Stomach (tissue), 4 donors: Measurements from ENCODE around the gene BTBD17.

ENCODE experiments used
- EP300 ChIP-seq: sonication (generic); formaldehyde crosslinking; IDR thresholded peaks from one replicate; pipeline ENCODE4 v1.6.1; 2017; ENCODE audit warnings: antibody characterized with exemption
- TF ChIP-seq, protein P1 (sequence below), 7 experiments: fragments of 450-650 bp in 4 of 7; fragments of 200-600 bp in 3 of 7; sonication (generic) in 3 of 7; IDR thresholded peaks; one replicate each; pipeline ENCODE4 v1.5.1; 2016 to 2019; ENCODE audit warnings: antibody characterized with exemption in 7 of 7, control low read depth in 2 of 7, mild to moderate bottlenecking in 1 of 7

DNA sequence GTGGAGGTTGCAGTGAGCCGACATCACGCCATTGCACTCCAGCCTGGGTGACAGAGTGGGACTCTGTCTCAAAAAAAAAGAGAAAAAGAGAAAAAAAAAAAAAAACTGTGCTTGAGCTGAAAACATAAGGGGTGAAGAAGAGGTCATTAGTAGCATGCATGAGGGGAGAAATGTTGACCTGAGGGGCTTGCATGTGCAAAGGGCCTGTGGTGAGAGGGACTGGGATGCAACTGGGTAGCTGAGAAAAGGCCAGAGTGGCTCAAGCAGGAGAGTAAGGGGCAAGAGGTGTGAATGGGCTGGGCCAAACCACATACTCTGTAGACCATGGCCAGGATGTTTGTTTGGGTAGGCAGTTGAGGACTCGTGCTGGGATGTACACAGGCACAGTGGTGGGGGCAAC lies 32.3 kb downstream of the BTBD17 start:
- no peak for TF ChIP-seq EP300
- TF ChIP-seq, protein P1, sequence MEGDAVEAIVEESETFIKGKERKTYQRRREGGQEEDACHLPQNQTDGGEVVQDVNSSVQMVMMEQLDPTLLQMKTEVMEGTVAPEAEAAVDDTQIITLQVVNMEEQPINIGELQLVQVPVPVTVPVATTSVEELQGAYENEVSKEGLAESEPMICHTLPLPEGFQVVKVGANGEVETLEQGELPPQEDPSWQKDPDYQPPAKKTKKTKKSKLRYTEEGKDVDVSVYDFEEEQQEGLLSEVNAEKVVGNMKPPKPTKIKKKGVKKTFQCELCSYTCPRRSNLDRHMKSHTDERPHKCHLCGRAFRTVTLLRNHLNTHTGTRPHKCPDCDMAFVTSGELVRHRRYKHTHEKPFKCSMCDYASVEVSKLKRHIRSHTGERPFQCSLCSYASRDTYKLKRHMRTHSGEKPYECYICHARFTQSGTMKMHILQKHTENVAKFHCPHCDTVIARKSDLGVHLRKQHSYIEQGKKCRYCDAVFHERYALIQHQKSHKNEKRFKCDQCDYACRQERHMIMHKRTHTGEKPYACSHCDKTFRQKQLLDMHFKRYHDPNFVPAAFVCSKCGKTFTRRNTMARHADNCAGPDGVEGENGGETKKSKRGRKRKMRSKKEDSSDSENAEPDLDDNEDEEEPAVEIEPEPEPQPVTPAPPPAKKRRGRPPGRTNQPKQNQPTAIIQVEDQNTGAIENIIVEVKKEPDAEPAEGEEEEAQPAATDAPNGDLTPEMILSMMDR (IDR thresholded peaks at IDR 0.05): no peak
